ENCODE data around the gene CTAG2. TPM values are rescaled to one million over a fixed set of nuclear protein-coding genes. Genes with fewer than 3 reads are reported as not detected.

Gene CTAG2
- total RNA-seq, 2 donors from 2014 or later = 1.2 TPM; not detected in 1

GRCh38 chrX:154602766-154603437 is 50.5 kb downstream of the CTAG2 start:
- peak; percentile 62 for DNase-seq (ENCODE audit: low spot score)
- intact Hi-C loops (cut with DNase I) = no loop called here

GRCh38 chrX:154602226-154602625 is 51.2 kb downstream of the CTAG2 start:
- DNase-seq (ENCODE audit: low spot score) = peak; percentile 47
- intact Hi-C loops (cut with DNase I) = no loop called here

Other genes with a start within 250 kb of the CTAG2 start
- 10 to 100 TPM; 15.9 to 20.0 TPM for gene DNASE1L1, start 244.3 kb downstream of the CTAG2 start, total RNA-seq
- gene TAFAZZIN, start 242.0 kb downstream of the CTAG2 start, total RNA-seq = 10 to 100 TPM; 25.3 to 28.1 TPM
- gene ATP6AP1, start 224.9 kb downstream of the CTAG2 start, total RNA-seq = 10 to 100 TPM; 43.8 to 59.9 TPM
- gene GDI1, start 216.4 kb downstream of the CTAG2 start, total RNA-seq = 100 to 1,000 TPM; 106 to 108 TPM
- gene FAM50A, start 209.4 kb downstream of the CTAG2 start, total RNA-seq = 10 to 100 TPM; 52.7 to 63.3 TPM
- 10 to 100 TPM; 23.7 to 31.1 TPM for gene PLXNA3, start 195.3 kb downstream of the CTAG2 start, total RNA-seq
- 10 to 100 TPM; 10.2 to 15.0 TPM for gene LAGE3, start 174.3 kb downstream of the CTAG2 start, total RNA-seq
- gene UBL4A, start 167.0 kb downstream of the CTAG2 start, total RNA-seq = 10 to 100 TPM; 30.1 TPM
- gene SLC10A3, start 162.9 kb downstream of the CTAG2 start, total RNA-seq = 10 to 100 TPM; 27.4 to 31.3 TPM
- 10 to 100 TPM; 26.1 to 28.6 TPM for gene FAM3A, start 137.3 kb downstream of the CTAG2 start, total RNA-seq
- gene G6PD, start 106.7 kb downstream of the CTAG2 start, total RNA-seq = 10 to 100 TPM; 51.9 to 55.4 TPM
- gene IKBKG, start 106.0 kb downstream of the CTAG2 start, total RNA-seq = 10 to 100 TPM; 24.2 to 25.6 TPM
- not detected for gene CTAG1A, start 68.4 kb downstream of the CTAG2 start, total RNA-seq
- not detected for gene CTAG1B, start 34.3 kb downstream of the CTAG2 start, total RNA-seq
- gene GAB3, start 97.5 kb upstream of the CTAG2 start, total RNA-seq = 1 to 10 TPM; 5.8 to 6.6 TPM
- 10 to 100 TPM; 21.6 to 26.5 TPM for gene DKC1, start 109.3 kb upstream of the CTAG2 start, total RNA-seq
- gene MPP1, start 151.9 kb upstream of the CTAG2 start, total RNA-seq = 10 to 100 TPM; 36.8 to 49.5 TPM
- gene SMIM9, start 181.1 kb upstream of the CTAG2 start, total RNA-seq = not detected
- gene F8A1, start 232.8 kb upstream of the CTAG2 start, total RNA-seq = 10 to 100 TPM; 14.5 to 21.7 TPM

All from posterior vena cava (tissue), 2 donors.